C4-2B (cell line): ENCODE results near the gene SURF4.

ENCODE experiments used
- CTCF ChIP-seq: fragments of 450-650 bp; conservative IDR thresholded peaks from 2 replicates; pipeline ENCODE4 v1.5.1; 2017; ENCODE audit warnings: mild to moderate bottlenecking
- ZFX ChIP-seq: fragments of 450-650 bp; IDR thresholded peaks from 2 replicates; pipeline ENCODE4 v1.6.1; 2017

GRCh38 chr9:133389562-133389961 is 13.7 kb upstream of the SURF4 start:
- TF ChIP-seq CTCF, result no peak
- TF ChIP-seq ZFX, result no peak
